HG02981 (cell line): Measurements from ENCODE around the gene EYA2.
"Not testable (repeated sequence)": the region's sequence is repeated elsewhere in the genome, so short reads cannot be mapped to it uniquely, and the experiment has no call there.

ENCODE experiments used
- ATAC-seq: cut with Tn5 transposase; IDR thresholded peaks from one replicate; pipeline ENCODE4 v1.9.1; 2021; ENCODE audit warnings: mild to moderate bottlenecking, moderate library complexity; ENCODE audit not compliant: unreplicated experiment

Gene EYA2

DNA sequence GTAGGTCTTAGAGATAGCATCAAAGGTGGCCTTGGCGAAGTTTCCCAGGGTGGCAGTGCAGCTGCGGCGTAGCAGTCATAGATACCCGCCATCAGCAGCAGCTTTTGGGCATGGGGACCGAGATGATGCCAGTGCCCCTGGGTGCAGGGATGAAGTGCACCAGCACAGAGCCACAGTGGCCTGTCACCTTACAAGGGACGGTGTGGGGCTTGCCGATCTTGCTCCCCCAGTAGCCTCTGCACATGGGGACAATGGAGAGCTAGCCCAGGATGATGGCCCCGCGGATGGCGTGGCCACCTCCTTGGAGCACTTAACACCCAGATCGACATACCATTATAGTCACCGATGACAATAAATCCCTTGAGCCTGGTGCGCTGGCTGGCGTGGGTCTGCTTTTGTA lies 266.3 kb downstream of the EYA2 start:
- no peak for ATAC-seq

GRCh38 chr20:47161411-47161810 lies 266.8 kb downstream of the EYA2 start:
- ATAC-seq, result no peak

DNA sequence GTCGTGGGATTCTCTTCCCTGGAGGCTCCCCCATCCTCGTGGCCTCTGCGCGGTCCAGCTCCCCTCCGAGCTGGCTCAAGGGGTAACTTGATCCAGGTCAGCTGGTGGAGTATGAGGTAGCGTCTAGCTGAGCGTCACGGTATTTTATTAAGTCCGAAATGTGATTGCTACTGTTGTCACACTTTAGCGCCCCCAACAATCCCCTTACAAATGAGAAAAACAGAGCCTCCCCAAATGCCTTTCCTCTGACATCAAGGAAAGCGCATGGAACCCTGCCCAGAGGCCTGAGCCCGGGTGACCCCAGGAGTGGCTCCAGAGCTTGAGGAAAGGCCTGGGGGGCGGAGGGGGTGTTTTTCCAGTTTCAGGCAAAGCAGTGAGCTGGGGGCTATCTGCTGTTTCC lies 269.5 kb downstream of the EYA2 start:
- ATAC-seq, result no peak

GRCh38 chr20:47165376-47165865 lies 270.8 kb downstream of the EYA2 start:
- no peak for ATAC-seq

- no peak for ATAC-seq
Measured at GRCh38 chr20:47167846-47168245, 273.2 kb downstream of the EYA2 start.

DNA sequence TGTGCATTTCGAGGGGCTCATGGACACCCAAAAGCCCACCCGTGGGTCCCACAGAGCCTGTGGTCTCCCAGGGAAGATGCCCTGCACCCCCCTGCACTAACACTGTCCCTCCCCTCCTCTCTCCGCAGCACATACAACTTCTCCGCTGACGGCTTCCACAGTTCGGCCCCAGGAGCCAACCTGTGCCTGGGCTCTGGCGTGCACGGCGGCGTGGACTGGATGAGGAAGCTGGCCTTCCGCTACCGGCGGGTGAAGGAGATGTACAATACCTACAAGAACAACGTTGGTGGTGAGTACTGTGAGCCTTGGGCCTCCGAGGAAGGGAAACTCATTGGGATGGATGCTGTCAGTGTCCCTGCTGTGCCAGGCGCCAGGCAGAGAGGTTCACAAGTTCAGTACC lies 277.9 kb downstream of the EYA2 start:
- no peak for ATAC-seq

- no peak for ATAC-seq
Measured at GRCh38 chr20:47173596-47174216, 279.1 kb downstream of the EYA2 start.

GRCh38 chr20:47174456-47175243 lies 280.0 kb downstream of the EYA2 start:
- no peak for ATAC-seq

- no peak for ATAC-seq
Measured at GRCh38 chr20:47175493-47175892, 280.9 kb downstream of the EYA2 start.

- not testable (repeated sequence) for ATAC-seq
Measured at GRCh38 chr20:47176217-47176616, 281.6 kb downstream of the EYA2 start.

DNA sequence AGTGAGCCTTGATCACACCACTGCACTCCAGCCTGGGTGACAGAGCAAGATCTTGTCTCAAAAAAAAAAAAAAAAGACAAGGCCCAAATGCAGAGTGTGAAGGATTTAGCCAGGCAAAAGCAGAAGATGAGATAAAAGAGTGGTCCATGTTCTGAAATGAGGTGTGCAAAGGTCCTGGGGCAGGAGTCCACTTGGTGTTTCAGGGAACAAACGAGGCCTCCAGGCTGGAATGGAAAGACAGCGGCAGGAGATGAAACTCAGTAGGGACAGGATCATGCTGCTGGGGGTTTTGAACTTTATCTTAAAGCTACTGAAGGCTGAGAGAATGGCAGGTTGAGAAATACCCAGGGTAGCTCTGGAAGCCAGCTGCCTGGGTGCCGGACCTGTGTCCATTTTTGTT lies 283.6 kb downstream of the EYA2 start:
- ATAC-seq, result no peak

GRCh38 chr20:47178851-47179250 lies 284.2 kb downstream of the EYA2 start:
- ATAC-seq, result no peak

DNA sequence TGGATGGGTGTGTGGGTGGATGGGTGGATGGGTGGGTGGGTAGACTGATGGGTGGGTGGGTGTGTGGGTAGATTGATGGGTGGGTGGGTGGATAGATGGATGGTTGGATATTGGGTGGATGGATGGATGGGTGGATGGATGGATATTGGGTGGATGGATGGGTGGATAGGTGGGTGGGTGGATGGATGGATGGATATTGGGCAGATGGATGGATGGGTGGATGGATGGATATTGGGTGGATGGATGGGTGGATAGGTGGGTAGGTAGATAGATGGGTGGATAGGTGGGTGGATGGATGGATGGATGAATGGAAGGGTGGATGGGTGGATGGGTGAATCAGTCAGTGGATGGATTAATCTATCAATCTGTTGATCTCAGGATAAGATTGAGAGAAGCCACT lies 284.6 kb downstream of the EYA2 start:
- ATAC-seq, result no peak

- no peak for ATAC-seq
Measured at GRCh38 chr20:47181056-47181862, 286.6 kb downstream of the EYA2 start.

DNA sequence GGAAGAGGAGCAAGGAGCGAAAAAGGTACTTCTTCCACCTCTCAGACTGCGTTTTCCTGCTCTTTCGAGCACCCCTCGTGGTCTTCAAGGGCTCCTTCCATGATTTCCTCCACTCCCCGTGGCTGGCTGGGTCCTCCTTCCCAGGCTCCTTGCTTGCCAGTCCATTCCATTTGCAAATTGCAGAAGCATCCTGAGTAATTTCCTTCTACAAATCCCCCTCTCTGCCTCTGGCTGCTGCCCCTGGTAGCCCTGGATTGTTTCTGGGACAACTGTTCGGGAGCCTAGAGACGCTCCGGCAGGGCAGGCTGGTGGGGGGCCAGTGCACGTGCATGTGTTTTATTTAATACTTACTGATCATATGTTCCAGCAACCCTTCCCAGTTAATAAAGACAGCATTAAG lies 288.7 kb downstream of the EYA2 start:
- no peak for ATAC-seq

- ATAC-seq, result no peak
Measured at GRCh38 chr20:47187450-47188195, 293.0 kb downstream of the EYA2 start.

DNA sequence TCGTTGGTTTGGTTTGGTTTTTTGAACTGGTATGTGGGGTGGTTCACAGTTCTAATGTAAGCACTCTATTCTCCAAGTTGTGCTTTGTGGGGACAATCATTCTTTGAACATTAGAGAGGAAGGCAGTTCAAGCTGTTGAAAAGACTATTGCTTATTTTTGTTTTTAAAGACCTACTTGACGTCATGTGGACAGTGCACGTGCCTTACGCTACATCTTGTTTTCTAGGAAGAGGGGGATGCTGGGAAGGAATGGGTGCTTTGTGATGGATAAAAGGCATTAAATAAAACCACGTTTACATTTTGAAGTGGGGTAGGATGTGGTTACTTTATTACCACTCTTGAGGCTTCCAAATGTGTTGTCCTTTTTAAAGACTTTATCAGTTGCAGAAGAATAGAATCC lies 293.9 kb downstream of the EYA2 start:
- ATAC-seq, result no peak

DNA sequence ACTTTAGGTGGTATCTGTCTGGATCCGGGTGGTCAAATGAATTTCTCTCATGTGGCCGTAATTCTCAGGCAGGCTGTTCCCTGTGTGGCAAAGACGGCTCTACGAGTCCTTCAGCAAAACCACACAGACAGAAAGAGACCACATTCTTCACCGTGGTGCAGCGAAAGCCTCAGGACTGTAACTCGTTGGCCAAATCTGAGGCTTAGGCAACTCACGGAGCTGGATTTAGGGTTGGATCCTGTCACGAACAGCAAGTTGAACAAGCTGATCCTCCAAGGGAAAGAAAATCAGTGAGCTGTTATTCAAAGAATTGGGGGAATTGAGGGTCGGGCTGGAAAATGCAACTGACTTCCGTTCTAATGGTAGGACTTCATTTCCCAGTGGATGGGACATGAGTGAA lies 294.4 kb downstream of the EYA2 start:
- ATAC-seq, result no peak

GRCh38 chr20:47191074-47191673 lies 296.5 kb downstream of the EYA2 start:
- ATAC-seq, result no peak

- ATAC-seq, result no peak
Measured at GRCh38 chr20:47191956-47192355, 297.3 kb downstream of the EYA2 start.

DNA sequence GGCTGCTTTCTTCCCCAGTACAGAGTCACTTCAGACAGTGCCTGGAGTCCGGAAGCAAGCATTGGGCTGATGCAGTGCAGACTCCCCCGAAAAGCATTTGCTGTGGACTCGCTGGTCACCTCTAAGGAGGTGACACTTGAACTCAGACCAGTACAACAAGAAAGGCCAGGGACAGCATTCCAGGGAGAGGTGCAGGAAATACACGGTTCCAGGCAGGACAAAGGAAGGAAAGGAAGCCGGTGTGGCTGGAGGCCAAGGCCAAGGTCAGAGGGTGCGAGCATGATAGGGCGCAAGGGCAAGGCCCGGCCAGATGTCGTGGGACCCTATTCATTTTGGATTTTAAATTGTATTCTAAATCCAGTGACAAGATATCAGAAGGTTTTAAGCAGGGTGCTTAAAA lies 300.9 kb downstream of the EYA2 start:
- ATAC-seq, result no peak
